Fibroblast of the aortic adventitia (primary cell): ENCODE data around the gene NEURL3. TPM values are rescaled to one million over a fixed set of nuclear protein-coding genes. Genes with fewer than 3 reads are reported as not detected.

Source experiments
- DNase-seq: peaks from one replicate; pipeline ENCODE4 v3.0.0-alpha.2; 2010; ENCODE audit warnings: low read depth
- H3K4me3 ChIP-seq: 2 replicates; pipeline ENCODE4 v1.5.1; 2011; ENCODE audit warnings: low read depth, mild to moderate bottlenecking, control low read depth, low read length, moderate library complexity
- CTCF ChIP-seq: IDR thresholded peaks from 2 replicates; pipeline ENCODE4 v1.5.1; 2011; ENCODE audit warnings: mild to moderate bottlenecking, low read length, control low read depth, inconsistent platforms; ENCODE audit not compliant: insufficient read depth
- total RNA-seq: library from RNA; depleted of rRNA; stranded (reverse); fragments of >200 nt; gene quantifications from 2 replicates; pipeline ENCODE4 v1.2.3, GENCODE V29; 2012; ENCODE audit warnings: low replicate concordance

NEURL3 gene
- total RNA-seq, 1 donor = not detected

- TF ChIP-seq CTCF = no peak
Observed at GRCh38 chr2:96489663-96490062, 15.5 kb downstream of the NEURL3 start.

GRCh38 chr2:96489261-96489660, 15.9 kb downstream of the NEURL3 start:
- no peak overlapping the region for H3K4me3 ChIP-seq
- no peak for TF ChIP-seq CTCF
- no peak for DNase-seq

More at GRCh38 chr2:96489663-96490062, 15.5 kb downstream of the NEURL3 start:
- DNase-seq = no peak
- H3K4me3 ChIP-seq = no peak overlapping the region

DNA sequence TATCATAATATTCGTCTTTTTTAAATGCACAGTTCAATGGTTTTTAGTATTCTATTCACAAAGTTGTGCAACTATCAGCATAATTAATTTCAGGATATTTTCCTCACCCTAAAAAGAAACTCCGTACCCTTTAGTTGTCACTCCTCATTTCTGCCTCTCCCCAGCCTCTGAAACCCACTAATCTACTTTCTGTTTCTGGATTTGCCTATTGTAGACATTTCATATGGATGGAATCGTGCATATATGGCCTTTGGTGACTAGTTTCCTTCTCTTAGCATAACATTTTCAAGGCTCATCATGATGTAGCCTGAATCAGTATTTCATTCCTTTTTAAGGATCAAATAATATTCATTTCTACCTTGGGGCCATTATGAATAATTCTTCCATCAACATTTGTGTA, 18.5 kb downstream of the NEURL3 start:
- DNase-seq = no peak
- no peak for TF ChIP-seq CTCF
- no peak overlapping the region for H3K4me3 ChIP-seq

GRCh38 chr2:96485751-96486651, 19.2 kb downstream of the NEURL3 start:
- TF ChIP-seq CTCF = no peak

DNA sequence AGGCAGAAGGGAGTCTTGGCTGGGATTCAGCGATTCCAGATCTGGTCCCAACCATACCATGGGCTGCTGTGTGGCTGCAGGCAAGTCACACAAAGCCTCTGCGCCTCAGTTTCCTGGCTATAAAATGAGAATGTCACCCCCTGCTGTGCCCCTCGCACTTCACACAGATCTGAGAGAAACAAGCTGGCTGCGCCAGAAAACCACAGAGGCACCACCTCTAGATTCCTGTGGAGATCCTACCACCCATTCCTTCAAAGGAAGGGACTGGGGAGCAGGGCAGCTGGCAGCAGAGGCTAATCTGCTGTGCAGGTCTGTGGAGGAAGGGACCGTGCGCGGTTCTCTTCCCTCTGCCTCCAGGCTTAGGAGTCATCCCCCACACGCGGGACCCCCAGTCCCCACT, 19.8 kb downstream of the NEURL3 start:
- no peak for DNase-seq
- no peak overlapping the region for H3K4me3 ChIP-seq
- no peak for TF ChIP-seq CTCF

More at GRCh38 chr2:96485751-96486651, 19.2 kb downstream of the NEURL3 start:
- peak overlapping the region; percentile 58 for H3K4me3 ChIP-seq
- peak; percentile 89 for DNase-seq

DNA sequence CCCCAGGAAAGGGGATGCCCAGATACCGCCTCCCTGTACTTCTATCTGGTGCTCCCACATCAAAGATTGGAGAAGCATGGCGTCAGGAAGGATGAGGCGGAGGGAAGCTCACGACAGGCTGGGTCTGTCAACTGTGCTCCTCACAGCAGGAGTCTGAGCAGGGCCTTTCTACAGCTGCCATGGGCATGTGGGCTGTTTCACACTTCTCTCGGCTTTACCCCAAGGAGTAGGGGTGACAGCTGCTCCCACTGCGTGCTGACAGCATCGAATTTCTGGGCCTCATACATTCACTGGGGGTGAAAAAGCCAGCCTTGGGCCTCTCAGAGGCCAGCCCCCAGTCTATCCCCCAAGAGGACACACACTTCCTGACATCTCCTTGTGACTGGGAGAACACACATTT, 21.1 kb downstream of the NEURL3 start:
- no peak overlapping the region for H3K4me3 ChIP-seq
- no peak for DNase-seq
- no peak for TF ChIP-seq CTCF
